OCI-LY7 (cell line): ENCODE data around the gene SKP2. TPM values are rescaled to one million over a fixed set of nuclear protein-coding genes. Genes with fewer than 3 reads are reported as not detected.
"Not testable (repeated sequence)": the region's sequence is repeated elsewhere in the genome, so short reads cannot be mapped to it uniquely, and the experiment has no call there.

Source experiments
- BruUV-seq: library from RNA; stranded (reverse); fragments of 400-500 nt; replicated peaks from 2 replicates; lab custom pipeline; 2021; lab: Mats Ljungman, UMichigan
- CTCF ChIA-PET: fragments of 300-600 bp; sonication (Branson Sonifier 250); formaldehyde crosslinking; loops from one replicate; lab custom pipeline; 2022; ENCODE audit warnings: antibody characterized with exemption; ENCODE audit not compliant: unreplicated experiment; lab: Charles Lee
- POLR2A ChIA-PET: fragments of 300-600 bp; sonication (Branson Sonifier 250); formaldehyde crosslinking; loops from one replicate; lab custom pipeline; 2022; ENCODE audit warnings: antibody characterized with exemption; lab: Charles Lee
- DNase-seq: peaks from one replicate; pipeline ENCODE4 v3.0.0-alpha.2; 2015; ENCODE audit warnings: low spot score
- H2AFZ ChIP-seq: fragments of 200-600 bp; sonication (generic), shearing (Covaris generic); 2 replicates; pipeline ENCODE4 v1.6.1; 2014; ENCODE audit warnings: mild to moderate bottlenecking, antibody characterized with exemption, low read length, moderate library complexity
- H3K27ac ChIP-seq: fragments of 200-600 bp; sonication (generic); 2 replicates; pipeline ENCODE4 v1.5.1; 2014; ENCODE audit warnings: mixed run types, low read depth, mild to moderate bottlenecking, moderate library complexity, low read length, inconsistent platforms; ENCODE audit not compliant: poor library complexity, severe bottlenecking
- H3K36me3 ChIP-seq: fragments of 200-600 bp; sonication (generic); 2 replicates; pipeline ENCODE4 v1.6.1; 2014; ENCODE audit warnings: mild to moderate bottlenecking, antibody characterized with exemption, low read length, moderate library complexity, mixed read lengths; ENCODE audit not compliant: insufficient read depth
- H3K4me1 ChIP-seq: fragments of 200-600 bp; sonication (generic); 2 replicates; pipeline ENCODE4 v1.5.1; 2014; ENCODE audit warnings: mild to moderate bottlenecking, low read length; ENCODE audit not compliant: insufficient read depth, poor library complexity, severe bottlenecking
- H3K4me2 ChIP-seq: fragments of 200-600 bp; sonication (generic); 2 replicates; pipeline ENCODE4 v1.6.1; 2014; ENCODE audit warnings: mild to moderate bottlenecking, low read length
- H3K4me3 ChIP-seq: fragments of 200-600 bp; sonication (generic); 2 replicates; pipeline ENCODE4 v1.5.1; 2014; ENCODE audit warnings: mild to moderate bottlenecking, low read depth, low read length; ENCODE audit not compliant: poor library complexity, severe bottlenecking
- H3K79me2 ChIP-seq: fragments of 200-600 bp; sonication (generic); 2 replicates; pipeline ENCODE4 v1.6.1; 2016; ENCODE audit warnings: low read depth, mild to moderate bottlenecking, low read length, moderate library complexity, mixed read lengths; ENCODE audit not compliant: insufficient read depth
- H3K9me2 ChIP-seq: fragments of 200-600 bp; sonication (generic); 2 replicates; pipeline ENCODE4 v1.6.1; 2016; ENCODE audit warnings: mild to moderate bottlenecking, low read length, mixed read lengths; ENCODE audit not compliant: insufficient read depth
- H3K9me3 ChIP-seq: fragments of 200-600 bp; sonication (generic); 2 replicates; pipeline ENCODE4 v1.6.1; 2014; ENCODE audit warnings: mild to moderate bottlenecking, mixed run types, low read length, mixed read lengths
- H4K20me1 ChIP-seq: fragments of 200-600 bp; sonication (generic); 2 replicates; pipeline ENCODE4 v1.6.1; 2014; ENCODE audit warnings: mild to moderate bottlenecking, antibody characterized with exemption, low read length, moderate library complexity, mixed read lengths; ENCODE audit not compliant: insufficient read depth
- EZH2phosphoT487 ChIP-seq: fragments of 200-600 bp; sonication (generic); IDR thresholded peaks from 2 replicates; pipeline ENCODE4 v1.6.1; 2018; ENCODE audit warnings: low read depth, borderline replicate concordance, mild to moderate bottlenecking, mixed run types, antibody characterized with exemption, low read length, moderate library complexity, mixed read lengths
- intact Hi-C: fragments of 100-400 bp; cut with micrococcal nuclease; formaldehyde crosslinking; loops from one replicate; pipeline ENCODE4 v1.10.0; 2022; ENCODE audit not compliant: unreplicated experiment
- total RNA-seq, 2 experiments: library from RNA; depleted of rRNA in 1 of 2; stranded (reverse); fragments of >200 nt in 1 of 2; shearing (Covaris generic) in 1 of 2; gene quantifications; 2 replicates each; pipeline ENCODE4 v1.2.3, GENCODE V29; 2014 to 2022
- TF ChIP-seq, protein P1 (sequence below): fragments of 200-600 bp; sonication (generic); conservative IDR thresholded peaks from 2 replicates; pipeline ENCODE4 v1.5.1; 2014; ENCODE audit warnings: mild to moderate bottlenecking, antibody characterized with exemption, low read length, moderate library complexity, mixed read lengths

SKP2 gene
- total RNA-seq, 2 experiments from 2014 or later: 71.8 to 74.0 TPM

DNA sequence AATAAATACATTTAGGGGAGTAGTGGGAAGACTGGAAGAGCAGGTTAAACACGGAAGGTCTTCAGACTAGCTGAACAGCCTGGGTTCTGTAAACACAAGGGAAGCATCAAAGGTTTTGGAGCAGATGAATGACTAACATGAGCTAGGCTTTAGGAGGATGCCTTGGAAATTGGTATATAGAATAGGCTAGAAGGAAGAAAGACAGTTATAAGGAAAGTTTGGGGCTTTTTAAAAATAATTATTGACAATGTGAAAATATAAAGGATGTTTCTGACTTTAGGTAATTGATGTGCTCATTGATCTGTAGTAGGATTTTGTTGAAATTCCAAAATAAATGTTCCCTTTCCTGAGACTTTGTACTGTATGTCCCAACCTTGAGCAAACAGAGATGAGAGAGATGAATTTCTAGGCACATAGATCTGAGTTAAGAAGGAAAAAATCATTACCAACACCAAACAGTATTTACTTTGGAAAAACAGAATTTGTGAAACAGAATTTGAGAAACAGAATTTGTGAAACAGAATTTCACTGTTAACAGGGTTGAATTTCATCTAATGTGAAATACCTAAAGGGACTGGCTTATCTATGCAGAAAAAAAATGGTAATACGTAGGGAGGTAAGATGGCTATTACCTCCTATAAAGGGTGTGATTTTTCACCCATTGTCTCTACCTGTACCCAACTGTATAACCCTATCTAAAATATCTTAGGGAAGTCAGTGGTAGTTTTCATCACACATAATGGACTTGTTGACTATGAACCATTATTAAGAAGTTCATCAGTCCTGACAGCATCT is 28.8 kb downstream of the SKP2 start:
- ChIA-PET CTCF (no interaction called here), POLR2A (interaction anchor here (0.6 kb wide), 1 partner anchor 214 kb away, joined by 9 read pairs; no protein-coding TSS in a partner anchor)
- Histone ChIP-seq H3K79me2 (peaks cover 2% of the 10 kb centered on the region; the same call in 1 of the 2 replicates), H2AFZ (no peak overlapping the region), H3K36me3 (peaks cover 80% of the 10 kb centered on the region), H3K9me3 (no peaks in the 10 kb centered on the region), H3K4me2 (no peak overlapping the region), H3K4me1 (peaks cover 14% of the 10 kb centered on the region), H4K20me1 (peaks cover 4% of the 10 kb centered on the region; the same call in 1 of the 2 replicates), H3K4me3 (no peak overlapping the region), H3K9me2 (no peaks in the 10 kb centered on the region), H3K27ac (no peak overlapping the region)
- BruUV-seq: no TSS peak
- TF ChIP-seq EZH2phosphoT487: no peak
- TF ChIP-seq, protein P1, sequence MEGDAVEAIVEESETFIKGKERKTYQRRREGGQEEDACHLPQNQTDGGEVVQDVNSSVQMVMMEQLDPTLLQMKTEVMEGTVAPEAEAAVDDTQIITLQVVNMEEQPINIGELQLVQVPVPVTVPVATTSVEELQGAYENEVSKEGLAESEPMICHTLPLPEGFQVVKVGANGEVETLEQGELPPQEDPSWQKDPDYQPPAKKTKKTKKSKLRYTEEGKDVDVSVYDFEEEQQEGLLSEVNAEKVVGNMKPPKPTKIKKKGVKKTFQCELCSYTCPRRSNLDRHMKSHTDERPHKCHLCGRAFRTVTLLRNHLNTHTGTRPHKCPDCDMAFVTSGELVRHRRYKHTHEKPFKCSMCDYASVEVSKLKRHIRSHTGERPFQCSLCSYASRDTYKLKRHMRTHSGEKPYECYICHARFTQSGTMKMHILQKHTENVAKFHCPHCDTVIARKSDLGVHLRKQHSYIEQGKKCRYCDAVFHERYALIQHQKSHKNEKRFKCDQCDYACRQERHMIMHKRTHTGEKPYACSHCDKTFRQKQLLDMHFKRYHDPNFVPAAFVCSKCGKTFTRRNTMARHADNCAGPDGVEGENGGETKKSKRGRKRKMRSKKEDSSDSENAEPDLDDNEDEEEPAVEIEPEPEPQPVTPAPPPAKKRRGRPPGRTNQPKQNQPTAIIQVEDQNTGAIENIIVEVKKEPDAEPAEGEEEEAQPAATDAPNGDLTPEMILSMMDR: no peak
- intact Hi-C loops: no loop called here
- no peak for DNase-seq

DNA sequence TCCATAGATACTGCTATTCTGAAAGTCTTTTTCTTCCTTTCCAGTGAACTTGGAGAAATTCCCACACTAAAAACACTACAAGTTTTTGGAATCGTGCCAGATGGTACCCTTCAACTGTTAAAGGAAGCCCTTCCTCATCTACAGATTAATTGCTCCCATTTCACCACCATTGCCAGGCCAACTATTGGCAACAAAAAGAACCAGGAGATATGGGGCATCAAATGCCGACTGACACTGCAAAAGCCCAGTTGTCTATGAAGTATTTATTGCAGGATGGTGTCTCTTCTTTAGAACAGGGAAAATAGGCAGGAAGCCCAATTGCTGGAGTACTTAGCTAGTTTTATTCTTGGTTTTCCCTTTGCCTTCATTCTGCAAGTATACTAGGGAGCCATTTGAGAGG is 29.9 kb downstream of the SKP2 start:
- intact Hi-C loops: no loop called here
- H3K9me3 ChIP-seq: no peaks in the 10 kb centered on the region
- H3K4me1 ChIP-seq: peaks cover 11% of the 10 kb centered on the region
- H2AFZ ChIP-seq: no peak overlapping the region
- BruUV-seq: no TSS peak
- H3K36me3 ChIP-seq: peaks cover 73% of the 10 kb centered on the region
- H3K27ac ChIP-seq: no peak overlapping the region
- H3K4me3 ChIP-seq: no peak overlapping the region
- TF ChIP-seq, protein P1: no peak
- TF ChIP-seq EZH2phosphoT487: no peak
- ChIA-PET CTCF (no interaction called here), POLR2A (interaction anchor here (0.7 to 1.4 kb wide), 2 partner anchors 61 to 276 kb away, joined by 3 to 4 read pairs; no protein-coding TSS in a partner anchor)
- H3K4me2 ChIP-seq: no peak overlapping the region
- H3K9me2 ChIP-seq: no peaks in the 10 kb centered on the region
- peaks cover 4% of the 10 kb centered on the region; the same call in 1 of the 2 replicates for H4K20me1 ChIP-seq
- DNase-seq: no peak
- H3K79me2 ChIP-seq: no peaks in the 10 kb centered on the region; the same call in 1 of the 2 replicates

DNA sequence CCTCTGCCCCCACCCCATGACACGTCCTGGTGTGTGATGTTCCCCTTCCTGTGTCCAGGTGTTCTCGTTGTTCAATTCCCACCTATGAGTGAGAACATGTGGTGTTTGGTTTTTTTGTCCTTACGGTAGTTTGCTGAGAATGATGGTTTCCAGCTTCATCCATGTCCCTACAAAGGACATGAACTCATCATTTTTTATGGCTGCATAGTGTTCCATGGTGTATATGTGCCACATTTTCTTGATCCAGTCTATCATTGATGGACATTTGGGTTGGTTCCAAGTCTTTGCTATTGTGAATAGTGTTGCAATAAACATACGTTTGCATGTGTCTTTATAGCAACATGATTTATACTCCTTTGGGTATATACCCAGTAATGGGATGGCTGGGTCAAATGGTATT is 32.5 kb downstream of the SKP2 start:
- H4K20me1 ChIP-seq, H3K4me2 ChIP-seq, H3K79me2 ChIP-seq, H2AFZ ChIP-seq, H3K4me3 ChIP-seq, H3K9me3 ChIP-seq, POLR2A ChIA-PET, H3K27ac ChIP-seq, H3K4me1 ChIP-seq, CTCF ChIA-PET, BruUV-seq, H3K9me2 ChIP-seq, DNase-seq, intact Hi-C loops: not testable (repeated sequence)
- H3K36me3 ChIP-seq: peaks cover 55% of the 10 kb centered on the region
